IMR-90 (cell line): ENCODE measurements around the gene DISP2. TPM values are rescaled to one million over a fixed set of nuclear protein-coding genes. Genes with fewer than 3 reads are reported as not detected.

Experiments used
- ATAC-seq: fragments of 200-7000 bp; cut with Tn5 transposase; 2 replicates; pipeline ENCODE4 v1.9.1; 2020; ENCODE audit warnings: low read depth, mild to moderate bottlenecking, moderate library complexity
- BruUV-seq: library from RNA; stranded (reverse); fragments of 400-500 nt; replicated peaks from 2 replicates; lab custom pipeline; 2021; lab: Mats Ljungman, UMichigan
- CTCF ChIA-PET: fragments of 300-600 bp; formaldehyde crosslinking; extraction: SDS; loops from one replicate; lab custom pipeline; 2021; ENCODE audit warnings: antibody characterized with exemption; lab: Yijun Ruan, JAX
- POLR2A ChIA-PET: fragments of 300-600 bp; sonication (Branson Sonifier 250); formaldehyde crosslinking; loops from one replicate; lab custom pipeline; 2022; ENCODE audit warnings: antibody characterized with exemption; ENCODE audit not compliant: unreplicated experiment; lab: Charles Lee
- DNase-seq: peaks from one replicate; pipeline ENCODE4 v3.0.0; 2013
- H2AFZ ChIP-seq: replicated peaks from 2 replicates; pipeline ENCODE3; 2013; ENCODE audit warnings: low read length, mild to moderate bottlenecking; ENCODE audit not compliant: poor library complexity
- H2AK5ac ChIP-seq: 2 replicates; pipeline ENCODE4 v1.6.1; 2013; ENCODE audit warnings: low read depth, low read length, inconsistent platforms
- H2AK9ac ChIP-seq: replicated peaks from 2 replicates; pipeline ENCODE3; 2013; ENCODE audit warnings: mild to moderate bottlenecking, low read depth, low read length, moderate library complexity; ENCODE audit not compliant: poor library complexity
- H2BK120ac ChIP-seq: 2 replicates; pipeline ENCODE4 v1.6.1; 2013; ENCODE audit warnings: low read depth, low read length, inconsistent platforms
- H2BK15ac ChIP-seq: 3 replicates; pipeline ENCODE4 v1.6.1; 2013; ENCODE audit warnings: low read depth, low read length, inconsistent platforms
- H2BK20ac ChIP-seq: 2 replicates; pipeline ENCODE4 v1.6.1; 2013; ENCODE audit warnings: low read depth, mild to moderate bottlenecking, inconsistent platforms, low read length, moderate library complexity
- H2BK5ac ChIP-seq: 2 replicates; pipeline ENCODE4 v1.6.1; 2013; ENCODE audit warnings: mild to moderate bottlenecking, low read depth, low read length, inconsistent platforms; ENCODE audit not compliant: poor library complexity, severe bottlenecking
- H3K14ac ChIP-seq: replicated peaks from 2 replicates; pipeline ENCODE4 v1.6.1; 2013; ENCODE audit warnings: low read depth, low read length, inconsistent platforms
- H3K18ac ChIP-seq: 2 replicates; pipeline ENCODE4 v1.6.1; 2013; ENCODE audit warnings: low read depth, low read length, control low read depth
- H3K23ac ChIP-seq: 2 replicates; pipeline ENCODE4 v1.6.1; 2013; ENCODE audit warnings: low read depth, low read length, inconsistent platforms
- H3K27ac ChIP-seq: 2 replicates; pipeline ENCODE4 v1.5.1; 2013; ENCODE audit warnings: mild to moderate bottlenecking, control low read depth, low read length; ENCODE audit not compliant: insufficient read depth
- H3K27me3 ChIP-seq: 2 replicates; pipeline ENCODE4 v1.6.1; 2013; ENCODE audit warnings: low read length; ENCODE audit not compliant: control insufficient read depth, insufficient read depth
- H3K36me3 ChIP-seq: 2 replicates; pipeline ENCODE4 v1.6.1; 2013; ENCODE audit warnings: low read length, mixed read lengths; ENCODE audit not compliant: control insufficient read depth, insufficient read depth
- H3K4ac ChIP-seq: 2 replicates; pipeline ENCODE4 v1.6.1; 2013; ENCODE audit warnings: low read depth, low read length, inconsistent platforms
- H3K4me1 ChIP-seq: 2 replicates; pipeline ENCODE4 v1.6.1; 2013; ENCODE audit warnings: low read length, mixed read lengths; ENCODE audit not compliant: control insufficient read depth, insufficient read depth
- H3K4me2 ChIP-seq: 2 replicates; pipeline ENCODE4 v1.6.1; 2013; ENCODE audit warnings: low read depth, mild to moderate bottlenecking, control low read depth, low read length, moderate library complexity
- H3K4me3 ChIP-seq: 2 replicates; pipeline ENCODE4 v1.5.1; 2013; ENCODE audit warnings: low read depth, mild to moderate bottlenecking, control low read depth, low read length, moderate library complexity; ENCODE audit not compliant: insufficient read depth
- H3K56ac ChIP-seq: 2 replicates; pipeline ENCODE4 v1.6.1; 2013; ENCODE audit warnings: low read length, inconsistent platforms; ENCODE audit not compliant: insufficient read depth; ENCODE audit errors: extremely low read depth
- H3K79me1 ChIP-seq, 2 experiments: 2 replicates each; pipeline ENCODE4 v1.6.1; 2013; ENCODE audit warnings: low read length in 2 of 2, inconsistent platforms in 1 of 2, low read depth in 1 of 2
- H3K9ac ChIP-seq: 2 replicates; pipeline ENCODE4 v1.6.1; 2013; ENCODE audit warnings: low read depth, low read length, control low read depth
- H3K9me1 ChIP-seq: 2 replicates; pipeline ENCODE4 v1.6.1; 2013; ENCODE audit warnings: low read length, inconsistent platforms; ENCODE audit not compliant: insufficient read depth
- H3K9me3 ChIP-seq: 2 replicates; pipeline ENCODE4 v1.6.1; 2013; ENCODE audit warnings: low read length; ENCODE audit not compliant: control insufficient read depth, insufficient read depth
- H4K20me1 ChIP-seq: 2 replicates; pipeline ENCODE4 v1.6.1; 2013; ENCODE audit warnings: low read length, inconsistent platforms; ENCODE audit not compliant: insufficient read depth
- H4K5ac ChIP-seq: 2 replicates; pipeline ENCODE4 v1.6.1; 2013; ENCODE audit warnings: mild to moderate bottlenecking, low read depth, low read length, control low read depth
- H4K8ac ChIP-seq, 2 experiments: 2 replicates each; pipeline ENCODE4 v1.6.1; 2013; ENCODE audit warnings: low read depth in 2 of 2, low read length in 2 of 2, control low read depth in 1 of 2, inconsistent platforms in 1 of 2
- H4K91ac ChIP-seq: 2 replicates; pipeline ENCODE4 v1.6.1; 2013; ENCODE audit warnings: low read depth, low read length, inconsistent platforms; ENCODE audit not compliant: insufficient read depth
- CEBPB ChIP-seq: IDR thresholded peaks from 2 replicates; pipeline ENCODE4 v1.6.1; 2012; ENCODE audit warnings: low read depth, low read length, improper control_type of control experiment
- FOS ChIP-seq: fragments of 150-350 bp; IDR thresholded peaks from 2 replicates; pipeline ENCODE4 v1.6.1; 2016; ENCODE audit warnings: low read depth, low read length
- MAZ ChIP-seq: IDR thresholded peaks from 2 replicates; pipeline ENCODE4 v1.6.1; 2012; ENCODE audit warnings: low read depth, mild to moderate bottlenecking, low read length, improper control_type of control experiment, moderate library complexity, borderline replicate concordance
- MXI1 ChIP-seq: IDR thresholded peaks from 2 replicates; pipeline ENCODE4 v1.6.1; 2012; ENCODE audit warnings: low read depth, mild to moderate bottlenecking, low read length, moderate library complexity, borderline replicate concordance
- NFE2L2 ChIP-seq: fragments of 150-350 bp; IDR thresholded peaks from 2 replicates; pipeline ENCODE4 v1.6.1; 2016; ENCODE audit warnings: low read depth, mild to moderate bottlenecking, low read length
- POLR2A ChIP-seq: IDR thresholded peaks from 2 replicates; pipeline ENCODE4 v1.6.1; 2012; ENCODE audit warnings: mild to moderate bottlenecking, low read depth, low read length
- RAD21 ChIP-seq: IDR thresholded peaks from 2 replicates; pipeline ENCODE4 v1.6.1; 2012; ENCODE audit warnings: low read length, improper control_type of control experiment
- RCOR1 ChIP-seq: IDR thresholded peaks from 2 replicates; pipeline ENCODE4 v1.6.1; 2012; ENCODE audit warnings: mild to moderate bottlenecking, low read length, improper control_type of control experiment; ENCODE audit not compliant: insufficient replicate concordance
- SMC3 ChIP-seq: fragments of 150-350 bp; IDR thresholded peaks from 2 replicates; pipeline ENCODE4 v1.6.1; 2016; ENCODE audit warnings: low read depth, mild to moderate bottlenecking, antibody characterized with exemption, low read length, moderate library complexity
- WGBS, 2 experiments: methylation state at CpG; one replicate each; pipeline versions ENCODE4 v1.1.5 to v1.1.7; 2013; ENCODE audit warnings: missing lambda C conversion rate in 2 of 2; ENCODE audit not compliant: insufficient read length in 1 of 2; ENCODE audit errors: extremely low coverage in 2 of 2; 5-methylcytosine and 5-hydroxymethylcytosine counted together
- dilution Hi-C: fragments of 300-500 bp; cut with HindIII; formaldehyde crosslinking; loops from one replicate; pipeline ENCODE4 v1.14.3; 2018; ENCODE audit warnings: low sequenced_read_pairs; ENCODE audit not compliant: unreplicated experiment
- in situ Hi-C: fragments of 300-500 bp; cut with MboI; formaldehyde crosslinking; loops from 3 replicates; pipeline ENCODE4 v1.14.3; 2019; ENCODE audit warnings: low sequenced_read_pairs, inconsistent platforms, mixed read lengths
- intact Hi-C: fragments of 100-400 bp; cut with micrococcal nuclease; formaldehyde crosslinking; loops from 2 replicates; pipeline ENCODE4 v1.10.0; 2022
- polyA plus RNA-seq, 3 experiments: library from polyadenylated mRNA; depleted of rRNA; stranded (reverse); fragments of >200 nt; gene quantifications; 2 replicates each; pipeline ENCODE4 v1.2.3, GENCODE V29; 2012; ENCODE audit warnings: low replicate concordance in 1 of 3
- total RNA-seq: library from RNA; depleted of rRNA; stranded (reverse); fragments of >200 nt; gene quantifications from 2 replicates; pipeline ENCODE4 v1.2.3, GENCODE V29; 2012
- TF ChIP-seq, protein P1 (sequence below): fragments of 150-350 bp; IDR thresholded peaks from 2 replicates; pipeline ENCODE4 v1.6.1; 2016; ENCODE audit warnings: low read depth, mild to moderate bottlenecking, low read length, moderate library complexity, borderline replicate concordance
- TF ChIP-seq, protein P2 (sequence below): fragments of 150-350 bp; IDR thresholded peaks from 2 replicates; pipeline ENCODE4 v1.6.1; 2017; ENCODE audit warnings: mild to moderate bottlenecking, antibody characterized with exemption, low read length, low read depth
- TF ChIP-seq, protein P3 (sequence below): conservative IDR thresholded peaks from 2 replicates; pipeline ENCODE4 v1.5.1; 2012; ENCODE audit warnings: mild to moderate bottlenecking, low read depth, low read length, improper control_type of control experiment

Gene DISP2
- total and polyA plus RNA-seq, 2 of the 4 experiments (the other 2 are of a cell fraction), result 0.34 to 0.36 TPM

DNA sequence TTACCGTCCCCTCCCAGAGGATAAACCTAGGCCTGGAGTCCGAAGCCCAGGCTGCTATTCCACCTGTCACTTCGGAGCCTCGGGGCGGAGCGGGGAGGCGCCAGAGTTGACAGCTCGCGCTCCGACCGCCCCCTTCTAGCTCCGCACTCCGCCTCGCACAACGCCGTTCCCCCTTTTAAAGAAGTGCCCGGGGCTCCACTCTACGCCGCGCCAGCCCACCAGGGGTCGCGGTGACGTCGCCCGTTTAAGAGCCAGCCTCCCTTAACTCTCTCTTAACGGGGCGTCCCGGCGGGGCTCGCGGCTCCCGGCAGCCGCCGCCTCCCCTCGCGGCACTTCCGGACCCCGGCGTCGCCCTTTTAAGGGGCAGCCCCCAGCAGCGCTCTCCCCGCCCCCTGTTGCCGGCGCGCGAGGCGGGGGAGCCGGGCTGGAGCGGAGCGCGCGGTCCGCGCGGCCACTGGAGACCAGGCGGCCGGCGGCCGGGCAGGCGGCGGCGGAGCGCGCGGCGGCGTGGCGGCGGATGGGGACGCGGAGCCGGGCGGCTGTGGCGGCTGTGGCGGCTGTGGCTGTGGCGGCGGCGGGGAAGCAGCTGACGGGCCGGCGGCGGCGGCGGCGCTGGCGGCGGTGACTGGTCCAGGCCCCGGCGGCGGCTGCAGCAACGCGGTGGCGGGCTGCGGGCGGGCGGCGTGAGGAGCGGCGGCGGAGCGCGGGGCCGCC, 34.6 kb upstream of the DISP2 start, which contains the start of gene INAFM2:
Gene INAFM2, plus strand, starts transcription at position 454 of the 714 bp plus-strand sequence. CDS start 364 bp downstream, outside the sequence.
- ChIA-PET CTCF (interaction anchor here (0.7 to 3.6 kb wide), 7 partner anchors 9 to 44 kb away, joined by 3 to 18 read pairs (median 4); no protein-coding TSS in a partner anchor), POLR2A (interaction anchor here (0.6 to 0.7 kb wide), 3 partner anchors 14 to 83 kb away, joined by 3 read pairs; partner anchors contain the start of gene KNSTRN)
- TF ChIP-seq, protein P1, sequence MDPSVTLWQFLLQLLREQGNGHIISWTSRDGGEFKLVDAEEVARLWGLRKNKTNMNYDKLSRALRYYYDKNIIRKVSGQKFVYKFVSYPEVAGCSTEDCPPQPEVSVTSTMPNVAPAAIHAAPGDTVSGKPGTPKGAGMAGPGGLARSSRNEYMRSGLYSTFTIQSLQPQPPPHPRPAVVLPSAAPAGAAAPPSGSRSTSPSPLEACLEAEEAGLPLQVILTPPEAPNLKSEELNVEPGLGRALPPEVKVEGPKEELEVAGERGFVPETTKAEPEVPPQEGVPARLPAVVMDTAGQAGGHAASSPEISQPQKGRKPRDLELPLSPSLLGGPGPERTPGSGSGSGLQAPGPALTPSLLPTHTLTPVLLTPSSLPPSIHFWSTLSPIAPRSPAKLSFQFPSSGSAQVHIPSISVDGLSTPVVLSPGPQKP, result no peak
- TF ChIP-seq MAZ (peak; percentile 92), CEBPB (no peak), POLR2A (peak; percentile 65), NFE2L2 (no peak), SMC3 (peak; percentile 51), FOS (no peak), MXI1 (peak; percentile 41; the same call in 1 of the 2 replicates), RAD21 (peak; percentile 51), RCOR1 (no peak)
- TF ChIP-seq, protein P2, sequence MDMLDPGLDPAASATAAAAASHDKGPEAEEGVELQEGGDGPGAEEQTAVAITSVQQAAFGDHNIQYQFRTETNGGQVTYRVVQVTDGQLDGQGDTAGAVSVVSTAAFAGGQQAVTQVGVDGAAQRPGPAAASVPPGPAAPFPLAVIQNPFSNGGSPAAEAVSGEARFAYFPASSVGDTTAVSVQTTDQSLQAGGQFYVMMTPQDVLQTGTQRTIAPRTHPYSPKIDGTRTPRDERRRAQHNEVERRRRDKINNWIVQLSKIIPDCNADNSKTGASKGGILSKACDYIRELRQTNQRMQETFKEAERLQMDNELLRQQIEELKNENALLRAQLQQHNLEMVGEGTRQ, result no peak
- TF ChIP-seq, protein P3, sequence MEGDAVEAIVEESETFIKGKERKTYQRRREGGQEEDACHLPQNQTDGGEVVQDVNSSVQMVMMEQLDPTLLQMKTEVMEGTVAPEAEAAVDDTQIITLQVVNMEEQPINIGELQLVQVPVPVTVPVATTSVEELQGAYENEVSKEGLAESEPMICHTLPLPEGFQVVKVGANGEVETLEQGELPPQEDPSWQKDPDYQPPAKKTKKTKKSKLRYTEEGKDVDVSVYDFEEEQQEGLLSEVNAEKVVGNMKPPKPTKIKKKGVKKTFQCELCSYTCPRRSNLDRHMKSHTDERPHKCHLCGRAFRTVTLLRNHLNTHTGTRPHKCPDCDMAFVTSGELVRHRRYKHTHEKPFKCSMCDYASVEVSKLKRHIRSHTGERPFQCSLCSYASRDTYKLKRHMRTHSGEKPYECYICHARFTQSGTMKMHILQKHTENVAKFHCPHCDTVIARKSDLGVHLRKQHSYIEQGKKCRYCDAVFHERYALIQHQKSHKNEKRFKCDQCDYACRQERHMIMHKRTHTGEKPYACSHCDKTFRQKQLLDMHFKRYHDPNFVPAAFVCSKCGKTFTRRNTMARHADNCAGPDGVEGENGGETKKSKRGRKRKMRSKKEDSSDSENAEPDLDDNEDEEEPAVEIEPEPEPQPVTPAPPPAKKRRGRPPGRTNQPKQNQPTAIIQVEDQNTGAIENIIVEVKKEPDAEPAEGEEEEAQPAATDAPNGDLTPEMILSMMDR, result peak; percentile 74
- H3K4me3 ChIP-seq, result peak within 1 kb of the TSS; percentile 89
- peak within 1 kb of the TSS; percentile 70 for H2BK5ac ChIP-seq
- no peak within 1 kb of the TSS for H2BK15ac ChIP-seq
- 0 out of 2 replicates have a peak, but pooled peaks cover 12% of the 10 kb centered on the region for H4K20me1 ChIP-seq
- no peak within 1 kb of the TSS for H3K14ac ChIP-seq
- no peak within 1 kb of the TSS for H3K56ac ChIP-seq
- peaks cover 24% of the 10 kb centered on the region for H3K4me1 ChIP-seq
- H4K5ac ChIP-seq, result no peak within 1 kb of the TSS
- H3K9ac ChIP-seq, result peak within 1 kb of the TSS; percentile 82
- peaks cover 26 to 34% of the 10 kb centered on the region in 2 experiments for H3K79me1 ChIP-seq
- no TSS peak for BruUV-seq
- peaks cover 6% of the 10 kb centered on the region for H3K9me1 ChIP-seq
- H3K27ac ChIP-seq, result peak within 1 kb of the TSS; percentile 74; the same call in 1 of the 2 replicates
- in situ Hi-C loops, result loop anchor here (5.0 kb wide), 1 partner anchor 99 kb away; no protein-coding TSS in a partner anchor
- peak within 1 kb of the TSS; percentile 57 for H2AK9ac ChIP-seq
- H3K23ac ChIP-seq, result 0 out of 2 replicates have a peak within 1 kb of the TSS, but pooled peaks have one; percentile 49
- peak; percentile 92 for DNase-seq
- peak within 1 kb of the TSS; percentile 23; the same call in 1 of the 2 replicates for H4K91ac ChIP-seq
- no peaks in the 10 kb centered on the region for H3K9me3 ChIP-seq
- H2BK20ac ChIP-seq, result no peak within 1 kb of the TSS
- H3K4me2 ChIP-seq, result peak within 1 kb of the TSS; percentile 97
- intact Hi-C loops, result loop anchor here (1.0 to 5.0 kb wide), 2 partner anchors 84 to 99 kb away; partner anchors contain the start of gene IVD
- ATAC-seq, result peak; percentile 85
- no peak within 1 kb of the TSS for H3K18ac ChIP-seq
- 0% methylated on average over 24 of the region's 103 CpGs; no CpG with 5 or more reads in 1 of the 2 experiments for WGBS, 2 experiments
- peaks cover 2% of the 10 kb centered on the region for H3K27me3 ChIP-seq
- H2AK5ac ChIP-seq, result peak within 1 kb of the TSS; percentile 0; the same call in 1 of the 2 replicates
- dilution Hi-C loops, result no loop called here
- peak within 1 kb of the TSS; percentile 43; the same call in 1 of the 2 replicates for H3K4ac ChIP-seq
- H2BK120ac ChIP-seq, result no peak within 1 kb of the TSS
- no peaks in the 10 kb centered on the region for H3K36me3 ChIP-seq
- H4K8ac ChIP-seq, result peak within 1 kb of the TSS in 1 of 2 experiments; percentile 74; a peak in 1 of 4 replicates
- H2AFZ ChIP-seq, result peak within 1 kb of the TSS; percentile 75
